Nephron progenitor cell (in vitro differentiated cells): ENCODE results near the gene G2E3.

Source experiments
- DNase-seq: peaks from one replicate; pipeline ENCODE4 v3.0.0; 2021
- H3K27ac Mint-ChIP-seq: 2 replicates; pipeline ENCODE4 v1.8.0; 2021; ENCODE audit warnings: mild to moderate bottlenecking, moderate library complexity, mixed read lengths
- H3K27me3 Mint-ChIP-seq: 2 replicates; pipeline ENCODE4 v1.8.0; 2021; ENCODE audit warnings: mild to moderate bottlenecking, low read depth, mixed read lengths; ENCODE audit not compliant: poor library complexity
- H3K36me3 Mint-ChIP-seq: 2 replicates; pipeline ENCODE4 v1.8.0; 2021; ENCODE audit warnings: low read depth, mixed read lengths
- H3K4me1 Mint-ChIP-seq: 2 replicates; pipeline ENCODE4 v1.8.0; 2021; ENCODE audit warnings: mixed read lengths
- H3K4me3 Mint-ChIP-seq: 2 replicates; pipeline ENCODE4 v1.8.0; 2021; ENCODE audit warnings: mild to moderate bottlenecking, moderate library complexity, mixed read lengths
- H3K9me3 Mint-ChIP-seq: 2 replicates; pipeline ENCODE4 v1.8.0; 2021; ENCODE audit warnings: mild to moderate bottlenecking, moderate library complexity, mixed read lengths
- CTCF ChIP-seq: fragments of 200-600 bp; sonication (generic); IDR thresholded peaks from 2 replicates; pipeline ENCODE4 v1.5.0; 2021; ENCODE audit warnings: antibody characterized with exemption

G2E3 gene

GRCh38 chr14:30585204-30585603 lies 26.2 kb downstream of the G2E3 start:
- Mint-ChIP-seq H3K9me3 (peaks cover 49% of the 10 kb centered on the region), H3K27ac (no peak overlapping the region), H3K4me1 (no peaks in the 10 kb centered on the region), H3K27me3 (no peaks in the 10 kb centered on the region), H3K4me3 (no peak overlapping the region), H3K36me3 (peaks cover 84% of the 10 kb centered on the region)
- DNase-seq: no peak
- TF ChIP-seq CTCF: no peak

- Mint-ChIP-seq H3K4me1 (no peaks in the 10 kb centered on the region), H3K27ac (no peak overlapping the region), H3K27me3 (no peaks in the 10 kb centered on the region), H3K9me3 (peaks cover 43% of the 10 kb centered on the region), H3K4me3 (no peak overlapping the region), H3K36me3 (peaks cover 83% of the 10 kb centered on the region)
- no peak for DNase-seq
- no peak for TF ChIP-seq CTCF
Measured at GRCh38 chr14:30587141-30587540, 28.2 kb downstream of the G2E3 start.

- TF ChIP-seq CTCF: no peak
- Mint-ChIP-seq H3K9me3 (peaks cover 26% of the 10 kb centered on the region), H3K27me3 (no peaks in the 10 kb centered on the region), H3K4me1 (no peaks in the 10 kb centered on the region), H3K36me3 (peaks cover 75% of the 10 kb centered on the region), H3K27ac (no peak overlapping the region), H3K4me3 (no peak overlapping the region)
- DNase-seq: no peak
Measured at GRCh38 chr14:30588873-30589272, 29.9 kb downstream of the G2E3 start.

- no peaks in the 10 kb centered on the region for H3K9me3 Mint-ChIP-seq
- no peak overlapping the region for H3K4me3 Mint-ChIP-seq
- H3K36me3 Mint-ChIP-seq: peaks cover 42% of the 10 kb centered on the region
- H3K27ac Mint-ChIP-seq: no peak overlapping the region
- H3K27me3 Mint-ChIP-seq: no peaks in the 10 kb centered on the region
- H3K4me1 Mint-ChIP-seq: peaks cover 5% of the 10 kb centered on the region
- DNase-seq: no peak
- TF ChIP-seq CTCF: no peak
Measured at GRCh38 chr14:30596935-30597334, 38.0 kb downstream of the G2E3 start.

GRCh38 chr14:30597504-30597903 lies 38.5 kb downstream of the G2E3 start:
- DNase-seq: no peak
- no peak overlapping the region for H3K27ac Mint-ChIP-seq
- peaks cover 44% of the 10 kb centered on the region for H3K36me3 Mint-ChIP-seq
- no peaks in the 10 kb centered on the region for H3K9me3 Mint-ChIP-seq
- no peak for TF ChIP-seq CTCF
- no peak overlapping the region for H3K4me3 Mint-ChIP-seq
- peaks cover 5% of the 10 kb centered on the region for H3K4me1 Mint-ChIP-seq
- H3K27me3 Mint-ChIP-seq: no peaks in the 10 kb centered on the region
